GM21529 (cell line): ENCODE results near the gene DEXI.

Experiments used
- ATAC-seq: cut with Tn5 transposase; IDR thresholded peaks from one replicate; pipeline ENCODE4 v1.9.1; 2021; ENCODE audit not compliant: unreplicated experiment

Gene DEXI

DNA sequence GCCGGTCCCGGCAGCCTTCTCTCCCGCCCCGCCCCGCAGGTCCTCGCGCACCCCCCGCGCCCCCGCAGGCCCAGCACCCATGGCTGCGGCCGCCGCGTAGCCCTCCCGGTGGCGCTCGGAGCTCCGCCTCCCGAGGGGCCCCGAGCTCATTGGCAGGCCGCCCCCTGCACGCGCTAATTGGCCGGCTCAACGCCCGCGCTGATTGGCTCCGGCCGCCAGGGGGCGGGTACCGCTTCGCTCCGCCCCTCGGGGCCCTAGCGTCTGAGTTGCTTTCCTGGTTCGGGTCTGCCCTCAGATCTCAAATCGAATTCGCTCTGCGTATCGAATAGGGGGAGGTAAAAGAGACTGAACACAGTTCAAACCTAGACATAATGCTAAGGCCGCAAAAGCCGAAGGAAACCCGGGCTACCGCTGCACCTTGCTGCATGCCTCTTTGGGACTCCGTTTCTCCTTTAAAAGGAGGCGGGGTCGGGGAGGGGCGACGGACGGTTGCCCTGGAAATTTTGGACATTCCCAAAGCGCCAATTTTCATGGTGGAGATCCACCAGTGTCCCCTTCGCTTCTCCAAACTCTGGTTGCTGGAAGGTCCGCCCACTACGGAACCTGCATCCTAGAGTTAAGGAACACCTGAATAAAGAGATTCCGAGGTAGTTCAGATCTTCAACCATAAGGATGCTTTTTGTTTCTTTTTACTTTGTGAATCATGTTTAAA, at the start of gene DEXI:
DEXI (minus strand) TSS at position 117 of the 712 bp plus-strand sequence. CDS start 463 bp downstream, outside the sequence.
- ATAC-seq, result peak; percentile 49

DNA sequence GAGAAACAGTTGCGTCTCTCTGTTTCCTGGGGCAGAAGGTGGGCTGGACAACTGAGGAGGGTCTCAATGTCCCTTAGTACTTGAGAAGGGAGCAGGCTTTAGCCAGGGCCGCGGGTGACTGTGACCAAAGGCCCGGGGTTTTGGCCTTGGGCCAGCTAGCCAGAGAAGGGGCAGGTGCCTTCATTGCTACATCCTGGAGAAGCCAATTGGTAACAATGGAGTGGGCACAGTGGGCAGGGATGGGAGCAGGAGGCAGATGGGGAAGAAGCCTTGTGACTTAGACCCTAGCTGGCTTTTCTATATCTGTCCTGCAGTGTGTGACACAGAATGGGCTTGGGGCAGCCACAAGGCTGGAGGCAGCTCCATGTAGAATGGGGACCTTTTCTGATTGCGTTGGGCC, 48.1 kb upstream of the DEXI start:
- ATAC-seq, result no peak

DNA sequence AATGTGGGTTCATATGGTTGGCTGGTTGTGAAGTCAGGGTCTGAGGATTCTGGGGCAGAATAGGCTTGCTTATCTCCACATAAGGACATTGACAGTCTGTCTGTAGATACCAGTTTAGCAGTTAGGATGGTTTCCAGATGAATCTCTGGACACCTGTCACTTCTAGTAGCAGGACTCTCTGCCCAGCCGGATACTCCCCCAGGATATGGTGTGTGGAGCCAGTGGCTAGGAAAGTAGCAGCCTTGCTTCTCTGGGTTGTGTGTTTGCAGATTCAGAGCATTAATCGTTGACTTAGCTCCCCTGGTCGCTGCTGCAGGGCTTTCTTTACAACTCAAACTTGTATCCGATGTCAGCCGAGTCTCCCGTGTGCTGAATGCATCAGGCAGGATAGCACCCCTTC, 47.3 kb upstream of the DEXI start:
- no peak for ATAC-seq

DNA sequence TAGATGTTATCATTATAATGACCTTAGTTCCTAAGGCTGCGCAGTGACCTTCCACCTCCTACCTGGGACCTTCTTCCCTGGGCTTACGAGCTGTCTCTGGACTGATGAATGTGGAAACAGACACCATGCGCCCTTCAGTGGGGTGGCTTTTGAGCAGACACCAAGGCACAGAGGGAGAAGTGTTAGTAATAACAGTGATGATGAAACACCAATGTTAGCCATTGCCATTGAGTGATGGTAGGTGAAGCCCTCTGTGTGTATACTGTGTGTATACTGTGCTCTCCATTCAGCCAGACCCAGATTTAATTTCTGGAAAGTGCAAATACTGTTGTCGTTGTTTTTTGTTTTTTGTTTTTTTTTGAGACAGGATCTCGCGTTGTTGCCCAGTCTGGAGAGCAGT, 46.6 kb upstream of the DEXI start:
- ATAC-seq, result no peak

DNA sequence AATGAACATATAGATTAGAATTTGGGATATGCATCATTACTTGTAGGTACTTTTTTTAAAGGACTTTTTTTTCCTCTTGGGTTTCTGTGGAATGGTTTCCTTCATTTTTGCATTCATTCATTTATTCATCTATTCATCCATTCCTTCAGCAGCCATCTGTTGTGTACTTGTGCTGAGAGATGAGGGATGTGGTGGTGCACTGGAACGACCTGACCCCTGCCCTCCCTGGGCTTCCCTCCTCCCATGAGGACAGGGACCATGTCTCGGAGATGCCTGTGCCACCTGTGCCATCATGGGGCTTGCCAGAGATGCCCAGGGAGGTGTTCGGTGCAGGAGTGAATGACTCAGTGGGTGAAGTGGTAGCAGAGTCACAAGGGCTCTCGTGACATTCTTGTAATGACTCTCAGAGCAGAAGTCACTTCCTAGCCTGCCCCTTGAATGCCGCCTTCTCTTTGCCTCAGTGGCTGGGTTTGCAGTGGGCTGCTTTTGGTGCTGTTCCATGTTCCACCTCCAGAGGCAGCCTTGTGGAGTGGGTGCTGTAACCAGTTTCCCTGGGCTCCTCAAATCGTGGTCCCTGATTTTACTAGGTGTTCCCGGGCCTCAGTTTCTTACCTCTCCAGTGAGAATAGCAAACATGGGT, 46.0 kb upstream of the DEXI start:
- ATAC-seq, result peak; percentile 58

DNA sequence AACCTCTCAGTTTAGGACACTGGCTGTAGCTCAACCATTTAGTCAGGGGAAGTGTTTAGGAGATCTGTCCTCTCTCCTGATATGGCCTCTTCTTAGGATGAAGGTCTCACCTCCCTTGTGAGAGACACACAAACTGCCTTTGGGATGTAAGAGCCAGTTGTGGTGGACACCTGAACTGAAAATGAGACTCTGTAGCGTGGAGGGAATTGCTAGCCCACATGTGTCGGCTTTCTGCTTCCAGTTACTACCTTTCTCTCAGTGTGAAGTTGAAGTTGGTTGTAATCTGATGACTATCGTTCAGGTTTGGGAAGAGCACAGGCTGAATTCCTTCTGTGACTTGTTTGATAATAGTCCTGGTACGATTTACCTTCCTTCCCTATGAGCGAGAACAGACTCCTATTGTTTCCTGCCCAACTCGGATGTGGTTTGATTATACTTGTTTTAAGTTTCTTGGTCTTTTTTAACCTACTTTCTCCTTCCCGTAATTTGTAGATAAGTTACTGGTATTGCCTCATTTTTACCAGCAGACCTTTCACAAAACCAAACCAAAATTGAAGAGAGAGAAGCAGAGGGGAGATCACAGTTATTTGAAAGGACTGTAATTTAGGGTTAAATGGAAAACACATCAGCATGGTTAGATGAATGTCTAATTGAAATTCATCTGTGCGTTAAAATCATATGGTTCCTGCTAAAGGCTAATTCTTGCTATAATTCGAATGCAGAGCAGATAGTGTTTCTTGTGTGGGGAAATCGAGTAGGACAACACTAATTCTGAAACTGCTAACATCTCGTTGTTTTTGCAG, 45.3 kb upstream of the DEXI start:
- ATAC-seq, result no peak

DNA sequence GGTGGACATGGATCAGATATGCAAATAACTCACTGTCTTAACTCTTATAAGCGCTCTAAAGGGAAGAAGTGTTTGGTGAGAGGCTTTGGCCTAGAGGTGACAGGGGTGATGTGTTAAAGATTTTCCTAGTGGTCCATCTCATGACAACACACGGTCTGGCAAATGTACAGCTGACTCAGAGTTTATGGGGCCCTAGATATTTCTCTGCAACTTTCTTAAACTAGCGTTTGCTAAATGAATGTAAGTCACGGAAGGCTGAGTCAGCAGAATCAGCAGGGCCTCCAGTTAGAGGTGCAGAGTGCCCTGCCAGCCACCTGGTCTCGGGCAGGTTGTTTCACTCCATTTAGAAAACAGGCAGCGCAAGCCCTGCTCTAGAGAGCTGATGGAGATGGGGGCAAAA, 42.2 kb upstream of the DEXI start:
- no peak for ATAC-seq

DNA sequence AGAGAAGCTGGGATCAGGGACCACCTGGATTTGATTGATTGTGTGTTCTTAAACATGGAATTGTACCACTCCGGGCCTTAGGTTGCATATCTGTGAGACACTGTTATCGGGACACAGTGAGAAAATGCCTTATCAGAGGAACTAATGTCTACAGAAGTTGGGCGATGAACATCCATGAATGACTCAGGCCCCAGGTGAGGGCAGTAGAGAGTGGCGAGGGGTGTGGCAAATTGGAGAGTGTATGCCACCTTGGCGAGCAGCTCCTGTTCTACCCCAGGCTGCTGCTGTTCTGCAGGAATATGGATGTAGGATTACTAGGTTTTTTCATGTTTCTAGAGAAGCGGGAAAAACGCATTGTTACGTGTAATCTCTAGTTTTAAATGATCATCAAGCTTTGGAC, 40.9 kb upstream of the DEXI start:
- peak; percentile 13 for ATAC-seq

DNA sequence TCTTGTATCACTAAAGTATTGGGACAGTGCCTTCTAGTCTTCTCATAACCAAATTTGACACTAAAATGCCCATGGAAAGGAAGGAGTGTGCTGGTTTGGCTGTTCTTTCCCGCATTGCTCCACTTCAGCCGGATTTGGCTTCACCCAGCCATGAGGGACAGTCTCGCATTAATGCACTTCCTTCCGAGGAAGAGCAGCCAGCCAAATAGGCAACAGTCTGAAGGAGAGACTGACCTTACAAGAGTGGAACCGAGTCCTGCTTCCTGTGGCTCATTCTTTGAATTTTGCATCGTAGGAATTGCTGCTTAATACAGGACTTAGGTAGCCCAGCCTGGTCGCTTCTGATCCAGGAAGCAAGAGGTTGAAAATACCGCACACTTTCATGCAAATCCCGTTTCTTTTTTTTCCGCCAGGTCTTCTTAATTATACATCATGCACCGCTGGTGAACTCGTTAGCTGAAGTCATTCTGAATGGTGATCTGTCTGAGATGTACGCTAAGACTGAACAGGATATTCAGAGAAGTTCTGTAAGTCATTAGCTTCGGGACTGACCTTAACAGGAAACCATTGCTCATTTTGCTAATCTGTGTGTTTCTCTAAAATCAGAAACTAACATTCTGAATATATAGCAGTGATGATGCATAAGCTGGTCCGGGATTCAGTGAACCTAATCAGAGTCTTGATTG, 40.3 kb upstream of the DEXI start:
- ATAC-seq, result peak; percentile 48

DNA sequence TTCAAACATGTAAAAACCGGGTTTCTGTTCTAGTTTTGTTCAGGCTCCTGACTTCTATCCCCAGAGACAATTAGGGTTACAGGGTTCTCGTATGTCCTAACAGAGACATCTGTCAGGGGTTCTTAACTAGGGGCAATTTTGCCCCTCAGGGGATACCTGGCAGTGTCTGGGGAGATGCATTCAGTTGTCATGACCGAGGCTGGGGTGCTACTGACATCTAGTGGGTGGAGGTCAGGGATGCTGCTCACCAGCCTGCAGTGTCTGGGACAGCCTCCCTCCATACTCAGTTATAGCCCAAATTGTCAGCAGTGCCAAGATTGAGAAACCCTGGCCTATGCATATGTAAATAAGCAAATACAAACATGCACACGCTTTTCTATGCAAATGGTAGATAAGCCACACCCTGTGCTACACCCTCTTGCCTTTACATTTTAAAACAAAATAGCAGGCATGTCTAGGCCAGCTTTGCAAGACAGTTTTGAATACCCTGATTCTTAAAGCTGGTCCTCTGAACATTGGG, 39.5 kb upstream of the DEXI start:
- peak; percentile 71 for ATAC-seq

DNA sequence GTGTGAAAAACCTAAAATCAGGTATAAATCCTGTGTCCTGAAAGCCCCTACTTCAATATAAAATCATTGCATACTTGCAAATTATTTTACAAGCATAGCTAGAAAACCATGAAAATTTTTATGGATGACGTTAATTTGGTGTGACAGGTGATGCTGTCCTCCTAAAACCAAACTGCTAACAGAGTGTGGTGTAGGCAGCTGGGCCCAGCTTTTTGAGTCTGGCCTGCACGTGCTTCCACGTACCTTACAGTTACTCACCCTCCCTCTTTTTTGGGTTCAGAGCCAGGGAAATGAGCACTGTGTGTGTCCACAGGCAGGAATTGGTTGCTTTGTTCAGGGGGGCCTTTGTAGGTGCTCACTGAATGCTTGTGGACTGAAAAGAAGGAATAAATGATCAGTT, 38.5 kb upstream of the DEXI start:
- no peak for ATAC-seq

DNA sequence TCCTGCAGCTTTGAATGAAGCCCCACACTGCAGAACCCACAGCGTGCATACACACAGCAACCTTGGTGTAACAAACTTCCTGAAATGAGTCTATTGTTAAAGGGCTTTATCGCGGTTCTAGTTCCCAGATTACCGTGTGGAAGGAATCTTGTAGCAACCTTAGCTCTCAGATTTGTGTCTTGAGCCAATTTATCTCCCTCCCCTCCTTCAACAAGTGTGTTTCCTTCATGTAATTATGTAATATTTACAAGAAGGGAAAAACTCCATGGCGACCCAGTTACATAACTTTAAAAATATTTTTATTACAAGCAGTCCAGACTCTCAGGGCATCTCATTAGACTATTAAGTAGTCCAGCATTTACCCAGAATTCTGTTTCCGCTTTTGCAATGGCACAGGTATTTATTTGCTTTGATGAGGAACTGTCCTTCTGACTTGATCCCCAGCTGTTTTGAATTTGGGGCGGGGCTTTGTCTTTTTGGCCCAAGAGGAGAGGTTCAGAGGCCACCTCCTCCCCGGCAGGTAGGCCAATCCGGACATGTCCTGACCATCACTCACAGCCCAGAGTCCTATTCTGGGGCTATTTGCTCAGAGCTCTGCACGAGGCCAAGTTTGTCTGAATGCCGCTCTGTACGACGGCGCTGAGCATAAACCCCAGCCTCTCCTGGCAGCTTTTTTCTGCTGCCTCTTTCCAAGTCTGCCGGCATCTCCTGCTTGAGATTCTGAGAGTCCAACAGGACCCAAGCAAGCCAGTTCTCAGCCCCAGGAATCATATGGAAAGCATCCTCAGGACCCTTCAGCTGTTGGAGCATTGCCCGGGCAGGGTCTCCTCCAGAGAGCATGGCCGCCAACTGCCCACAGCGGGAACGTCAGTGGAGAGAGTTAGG, 37.7 kb upstream of the DEXI start:
- no peak for ATAC-seq

DNA sequence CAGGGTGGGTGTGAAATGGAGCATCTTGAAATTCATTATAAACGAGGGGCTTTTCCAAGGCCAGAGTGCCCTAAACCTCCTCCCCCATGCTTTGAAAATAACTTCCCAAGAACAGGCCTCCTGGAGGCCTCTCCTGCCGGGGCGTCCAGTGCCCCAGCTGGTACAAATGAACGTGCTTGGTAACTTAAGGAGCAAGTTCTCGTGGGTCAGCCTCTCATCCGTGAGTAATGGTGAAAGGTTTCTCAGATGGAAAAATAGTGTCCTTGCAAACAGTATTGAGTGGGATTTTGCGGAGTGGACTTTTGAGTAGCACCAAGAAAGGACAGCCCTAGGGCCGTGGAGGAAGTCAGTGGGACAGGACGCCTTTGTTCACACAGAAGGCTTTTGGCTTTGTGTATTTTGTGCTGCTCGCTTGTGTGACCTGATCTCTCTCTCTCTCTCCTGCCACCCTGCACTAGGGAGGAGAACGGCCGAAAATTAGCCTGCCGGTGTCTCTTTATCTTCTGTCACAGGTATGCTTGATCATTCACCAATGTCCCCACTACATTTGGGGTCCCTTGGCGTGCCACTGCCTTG, 36.7 kb upstream of the DEXI start:
- no peak for ATAC-seq

DNA sequence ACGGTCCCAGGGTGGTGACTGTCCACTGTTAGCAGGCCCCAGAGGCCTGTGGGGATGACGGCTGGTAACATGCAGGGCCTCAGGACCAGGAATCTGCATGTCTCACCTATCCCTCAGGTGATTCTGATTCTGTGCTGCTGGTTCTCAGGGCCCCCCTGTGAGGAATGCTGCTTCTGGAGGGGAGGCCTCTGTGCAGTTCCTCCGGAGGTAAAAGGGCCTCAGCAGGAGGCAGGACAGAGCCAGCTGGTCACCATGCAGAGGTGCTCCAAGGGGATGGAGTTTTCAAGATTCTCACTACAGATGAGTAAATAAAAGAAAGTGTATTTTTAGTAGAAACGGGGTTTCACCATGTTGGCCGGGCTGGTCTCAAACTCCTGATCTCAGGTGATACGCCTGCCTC, 35.9 kb upstream of the DEXI start:
- ATAC-seq, result no peak

DNA sequence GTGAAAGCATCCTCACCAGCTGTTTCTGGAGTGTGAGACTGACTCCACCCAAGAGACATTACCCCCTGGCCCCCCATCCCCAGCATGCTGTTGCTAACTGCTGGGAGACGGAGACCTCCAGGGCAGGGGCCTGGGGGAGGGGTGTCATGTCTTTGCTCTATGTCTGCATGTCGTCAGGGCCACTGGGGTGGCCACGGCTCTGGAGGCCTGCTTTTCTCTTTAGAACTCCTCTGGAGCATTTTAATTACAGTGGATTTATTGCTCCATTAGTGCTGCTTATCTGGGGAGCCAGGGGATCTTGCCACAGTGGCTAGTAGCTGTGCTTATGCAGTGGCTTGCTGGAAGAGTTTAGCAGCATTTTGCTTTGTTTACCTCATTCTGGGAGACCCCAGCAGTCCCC, 34.4 kb upstream of the DEXI start:
- no peak for ATAC-seq

DNA sequence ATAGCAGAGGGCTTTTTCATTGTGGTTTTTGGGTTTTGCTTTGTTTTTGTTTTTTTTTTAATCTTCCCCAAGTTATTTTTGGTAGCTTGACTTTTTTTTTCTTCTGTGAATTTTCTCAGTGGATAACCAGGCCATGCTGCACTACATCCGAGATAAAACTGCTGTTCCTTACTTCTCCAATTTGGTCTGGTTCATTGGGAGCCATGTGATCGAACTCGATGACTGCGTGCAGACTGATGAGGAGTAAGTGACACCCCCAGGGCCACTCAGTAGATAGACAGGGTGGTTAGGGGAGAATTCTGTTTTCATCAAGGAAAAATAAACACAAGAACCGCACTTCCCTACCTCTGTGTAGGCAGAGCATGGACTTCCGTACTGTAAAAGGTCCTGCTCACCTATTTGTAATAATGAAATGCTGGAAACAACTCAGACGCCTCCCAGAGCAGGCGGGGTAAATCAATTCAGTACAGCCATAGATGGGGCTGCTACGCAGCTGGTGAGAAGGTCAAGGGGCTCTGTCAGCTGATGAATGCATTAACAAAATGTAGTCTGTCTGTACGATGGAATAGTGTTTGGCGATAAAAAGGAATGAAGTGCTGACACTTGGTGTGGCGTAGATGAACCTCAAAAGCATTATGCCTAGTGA, 30.7 kb upstream of the DEXI start:
- no peak for ATAC-seq

DNA sequence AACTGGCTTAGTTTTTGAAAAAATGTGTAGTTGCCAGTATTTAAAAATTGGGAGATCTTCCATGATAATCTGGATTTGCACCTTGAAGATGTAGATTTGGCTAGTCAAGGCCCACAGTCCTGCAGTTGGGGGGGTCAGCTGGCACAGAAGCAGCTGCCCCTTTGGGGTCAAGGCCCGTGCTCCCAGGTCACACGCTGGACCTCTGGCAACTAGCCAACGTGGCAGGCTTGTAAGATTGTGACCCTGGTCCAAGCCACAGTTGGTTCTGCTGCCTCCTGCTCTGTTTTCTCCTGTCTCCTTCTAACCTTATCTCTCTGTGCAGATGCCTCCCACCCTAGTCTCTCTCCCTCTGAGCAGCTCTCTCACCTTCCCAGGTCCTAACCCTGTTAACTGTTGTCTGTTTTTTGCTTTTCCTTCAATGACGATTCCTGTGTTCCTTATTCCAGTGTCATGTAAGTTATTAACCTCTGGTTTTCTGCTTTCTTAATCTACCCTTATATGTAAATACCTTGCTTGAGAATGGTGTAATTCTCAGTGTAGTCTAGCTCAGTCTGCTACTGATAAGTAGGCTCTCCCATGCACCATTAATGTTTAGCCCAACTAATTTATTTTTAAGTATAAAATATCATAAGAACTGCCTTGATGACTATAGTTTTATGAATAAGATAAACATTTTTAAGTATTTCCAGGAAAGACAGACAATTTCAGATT, 30.0 kb upstream of the DEXI start:
- no peak for ATAC-seq

DNA sequence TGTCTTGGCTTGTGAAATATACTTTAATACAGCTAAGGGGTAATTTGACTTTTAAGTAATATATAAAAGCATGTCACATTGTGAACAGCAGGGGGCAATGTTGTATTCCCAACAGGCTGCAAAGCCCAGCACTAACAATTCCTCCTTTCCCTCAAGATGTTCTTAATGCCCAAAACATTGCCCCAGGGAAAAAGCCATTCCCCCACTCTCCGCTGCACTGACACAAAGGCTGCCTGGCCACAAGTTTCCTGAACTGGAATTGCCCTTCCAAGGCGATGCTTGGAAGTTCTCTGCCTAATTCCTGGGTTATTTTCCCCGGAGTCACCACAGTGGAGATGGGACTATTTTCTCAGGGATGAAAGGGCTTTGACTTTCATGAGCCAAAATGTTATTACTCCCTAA, 29.3 kb upstream of the DEXI start:
- no peak for ATAC-seq

DNA sequence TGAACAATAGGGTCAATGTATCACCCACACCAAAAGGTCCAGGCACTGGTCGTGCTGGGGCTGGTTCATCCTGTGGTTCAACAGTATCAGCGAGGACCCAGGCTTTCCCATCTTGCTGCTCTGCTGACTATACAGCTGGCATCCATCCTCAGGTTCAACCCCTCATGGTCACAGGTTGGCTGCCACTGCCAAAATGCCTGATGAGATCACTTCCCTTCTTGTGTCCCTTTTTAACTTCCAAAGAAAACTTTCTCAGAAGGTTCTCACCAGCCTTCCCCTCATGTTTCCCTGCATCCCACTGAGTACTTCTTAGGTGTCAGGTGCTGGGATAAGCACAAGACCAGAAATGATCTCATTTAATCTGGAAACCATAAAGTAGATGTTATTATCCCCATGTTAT, 27.8 kb upstream of the DEXI start:
- no peak for ATAC-seq
